ENCODE data around the gene DBF4B. TPM values are rescaled to one million over a fixed set of nuclear protein-coding genes. Genes with fewer than 3 reads are reported as not detected.

Gene DBF4B
- total RNA-seq, 1 experiment from 2014 or later: 20.5 TPM

- Histone ChIP-seq H3K9me3 (ENCODE audit: low read depth, low read length, poor library complexity, severe bottlenecking) (no peaks in the 10 kb centered on the region), H3K4me1 (ENCODE audit: insufficient read depth, low read length, poor library complexity, severe bottlenecking) (no peaks in the 10 kb centered on the region), H3K27me3 (replicated peaks; ENCODE audit: insufficient read depth, low read depth, low read length, poor library complexity) (no peaks in the 10 kb centered on the region), H3K36me3 (ENCODE audit: insufficient read depth, low read length, poor library complexity, severe bottlenecking) (peaks cover 5% of the 10 kb centered on the region), H3K27ac (ENCODE audit: low read depth, low read length, poor library complexity, severe bottlenecking) (no peak overlapping the region), H3K4me3 (ENCODE audit: low read depth, low read length, poor library complexity, severe bottlenecking) (no peak overlapping the region)
- no peak for DNase-seq (ENCODE audit: low spot score)
- intact Hi-C loops (cut with micrococcal nuclease; ENCODE audit: unreplicated experiment): no loop called here
- CTCF ChIA-PET: no interaction called here
- no peak for TF ChIP-seq CTCF (conservative IDR thresholded peaks at IDR 0.05; ENCODE audit: low read depth, low read length)
- no peak for TF ChIP-seq EZH2 (IDR thresholded peaks at IDR 0.05; ENCODE audit: borderline replicate concordance, low read depth, low read length, poor library complexity, severe bottlenecking)
- POLR2A ChIA-PET (ENCODE audit: low non-redundant PET): no interaction called here
- BruUV-seq (replicated peaks): no TSS peak
Observed at GRCh38 chr17:44798356-44798755, 89.9 kb downstream of the DBF4B start.

Other genes starting within 250 kb of the DBF4B start
- 32.9 and 33.8 TPM in 2 replicates for gene GPATCH8, start 205.3 kb upstream of the DBF4B start, total RNA-seq (2021)
- 23.5 and 23.7 TPM in 2 replicates for gene FZD2, start 151.2 kb upstream of the DBF4B start, total RNA-seq (2021)
- gene MEIOC, start 52.2 kb upstream of the DBF4B start, total RNA-seq (2021): 0.44 TPM in 1 of 2 replicates, not detected in the other
- gene CCDC43, start 18.9 kb upstream of the DBF4B start, total RNA-seq (2021): 20.3 and 21.1 TPM in 2 replicates
- gene ADAM11, start 50.3 kb downstream of the DBF4B start, total RNA-seq (2021): 0.17 and 0.59 TPM in 2 replicates
- 31.6 and 39.0 TPM in 2 replicates for gene GJC1, start 121.6 kb downstream of the DBF4B start, total RNA-seq (2021)
- not detected in 2 replicates for gene HIGD1B, start 139.2 kb downstream of the DBF4B start, total RNA-seq (2021)
- 133 and 144 TPM in 2 replicates for gene EFTUD2, start 190.8 kb downstream of the DBF4B start, total RNA-seq (2021)
- not detected in 2 replicates for gene GFAP, start 206.8 kb downstream of the DBF4B start, total RNA-seq (2021)
- gene KIF18B, start 239.1 kb downstream of the DBF4B start, total RNA-seq (2021): 49.4 and 54.3 TPM in 2 replicates